Measurements from ENCODE around the gene SGCA.

SGCA gene

DNA sequence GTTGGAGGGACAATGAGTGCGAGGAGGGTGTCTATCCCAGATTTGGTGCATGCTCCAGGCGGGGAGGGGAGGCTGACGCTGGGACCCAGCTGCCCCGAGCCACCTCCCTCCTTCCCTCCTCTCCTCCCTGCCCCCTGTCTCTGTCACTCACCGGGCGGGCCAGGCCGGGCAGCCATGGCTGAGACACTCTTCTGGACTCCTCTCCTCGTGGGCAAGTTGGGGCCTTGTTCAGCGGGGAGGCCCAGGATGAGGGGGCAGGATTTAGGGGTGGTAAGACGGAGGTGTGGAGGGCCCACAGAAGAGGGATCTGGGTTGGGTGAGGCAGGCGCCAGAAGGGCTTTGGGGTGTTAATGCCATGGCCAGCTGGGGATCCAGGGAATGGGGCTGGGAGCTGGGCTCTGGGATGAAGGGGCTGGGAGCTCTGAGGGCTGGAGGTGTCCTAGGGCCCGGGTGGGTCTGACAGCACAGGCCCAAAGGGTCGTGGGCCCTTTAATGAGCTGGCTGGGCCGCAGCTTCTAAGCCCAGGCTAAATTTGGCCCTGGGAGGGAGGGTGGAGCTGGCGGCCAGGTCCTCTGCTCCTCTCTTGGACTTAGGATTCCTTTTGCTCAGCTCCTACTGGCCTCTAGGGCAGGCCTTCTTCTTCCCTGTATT is at the start of gene SGCA:
Gene SGCA, plus strand, starts transcription at position 139 of the 651 bp plus-strand sequence. Its CDS starts 36 bp downstream, at position 175.
- FAIRE-seq, result no peak

GRCh38 chr17:50117202-50118051 is 48.4 kb upstream of the SGCA start:
- FAIRE-seq, result no peak

GRCh38 chr17:50118076-50118827 is 47.6 kb upstream of the SGCA start:
- no peak for FAIRE-seq

GRCh38 chr17:50118828-50119218 is 47.0 kb upstream of the SGCA start:
- no peak for FAIRE-seq

GRCh38 chr17:50120475-50121253 is 45.1 kb upstream of the SGCA start:
- FAIRE-seq, result no peak

- FAIRE-seq, result no peak
Measured at GRCh38 chr17:50122945-50123344, 42.9 kb upstream of the SGCA start.

DNA sequence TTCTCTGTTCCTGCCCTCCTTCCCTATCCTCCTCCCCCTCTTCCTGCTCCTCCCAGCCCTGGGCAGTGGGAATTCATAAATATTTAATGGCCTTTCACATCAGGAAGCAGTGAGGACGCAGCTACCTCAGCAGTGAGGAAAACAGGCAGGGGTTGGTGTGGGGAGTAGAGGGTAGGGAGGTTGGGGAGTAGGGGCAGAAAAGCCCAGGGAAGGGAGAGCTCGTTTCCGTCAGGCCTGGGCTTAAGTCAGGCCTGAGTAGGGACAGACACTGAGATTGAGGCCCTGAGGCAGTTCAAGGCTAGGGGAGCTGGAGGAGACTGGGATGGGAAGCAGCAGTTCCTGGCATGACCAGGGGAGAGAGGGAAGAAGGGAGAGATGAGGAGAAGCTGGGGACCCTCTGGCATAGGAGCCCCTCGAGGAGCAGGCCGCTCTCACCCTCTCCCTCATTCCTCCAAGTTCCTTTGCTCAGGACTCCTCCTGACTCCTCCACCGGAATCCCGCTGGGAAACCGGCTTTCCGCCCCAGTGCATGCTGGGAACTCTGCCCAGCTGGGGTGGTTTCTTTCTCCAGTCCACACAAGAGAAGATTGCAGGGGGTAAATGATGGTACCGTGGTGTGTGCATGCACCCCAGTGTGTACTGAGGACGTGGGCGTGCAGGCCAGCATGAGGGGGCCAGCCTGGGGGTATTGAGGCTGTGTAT is 42.0 kb upstream of the SGCA start:
- FAIRE-seq, result no peak

- FAIRE-seq, result no peak
Measured at GRCh38 chr17:50125420-50125997, 40.3 kb upstream of the SGCA start.

- no peak for FAIRE-seq
Measured at GRCh38 chr17:50127697-50128361, 38.0 kb upstream of the SGCA start.

- FAIRE-seq, result no peak
Measured at GRCh38 chr17:50128441-50129352, 37.1 kb upstream of the SGCA start.

DNA sequence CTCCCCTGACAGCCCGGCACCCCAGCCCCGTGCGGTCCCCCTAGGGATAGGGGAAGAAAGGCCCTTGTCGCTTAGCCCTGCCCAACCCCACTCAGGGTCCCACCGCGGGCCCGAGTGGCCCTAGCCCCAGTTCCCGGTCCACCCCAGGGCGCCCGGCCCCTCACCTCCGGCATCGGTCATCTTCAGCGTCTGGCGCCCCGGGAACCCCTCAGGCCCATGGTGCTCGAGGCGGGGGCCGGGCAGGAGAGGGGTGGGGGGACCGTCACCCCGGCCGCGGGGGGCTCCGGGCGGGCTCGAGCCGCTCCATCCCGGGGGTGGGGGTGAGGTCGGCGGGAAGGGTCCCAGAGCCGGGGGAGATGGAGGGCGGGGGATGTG is 36.5 kb upstream of the SGCA start:
- FAIRE-seq, result no peak

- no peak for FAIRE-seq
Measured at GRCh38 chr17:50129728-50130558, 35.9 kb upstream of the SGCA start, which contains the start of gene SAMD14. SAMD14 (minus strand) TSS chr17:50130160; CDS start chr17:50124959, 5,201 bp downstream.

- no peak for FAIRE-seq
Measured at GRCh38 chr17:50130559-50131305, 35.1 kb upstream of the SGCA start.

GRCh38 chr17:50132104-50132794 is 33.6 kb upstream of the SGCA start:
- FAIRE-seq, result no peak

GRCh38 chr17:50133028-50133768 is 32.6 kb upstream of the SGCA start:
- FAIRE-seq, result no peak

GRCh38 chr17:50133769-50134099 is 32.1 kb upstream of the SGCA start:
- no peak for FAIRE-seq

Data from A204.1 (cell line).